GM18498 (cell line): ENCODE measurements around the gene ANKRD2.

ENCODE experiments used
- ATAC-seq: cut with Tn5 transposase; IDR thresholded peaks from one replicate; pipeline ENCODE4 v1.9.1; 2021; ENCODE audit warnings: mild to moderate bottlenecking, moderate library complexity; ENCODE audit not compliant: unreplicated experiment

Gene ANKRD2

DNA sequence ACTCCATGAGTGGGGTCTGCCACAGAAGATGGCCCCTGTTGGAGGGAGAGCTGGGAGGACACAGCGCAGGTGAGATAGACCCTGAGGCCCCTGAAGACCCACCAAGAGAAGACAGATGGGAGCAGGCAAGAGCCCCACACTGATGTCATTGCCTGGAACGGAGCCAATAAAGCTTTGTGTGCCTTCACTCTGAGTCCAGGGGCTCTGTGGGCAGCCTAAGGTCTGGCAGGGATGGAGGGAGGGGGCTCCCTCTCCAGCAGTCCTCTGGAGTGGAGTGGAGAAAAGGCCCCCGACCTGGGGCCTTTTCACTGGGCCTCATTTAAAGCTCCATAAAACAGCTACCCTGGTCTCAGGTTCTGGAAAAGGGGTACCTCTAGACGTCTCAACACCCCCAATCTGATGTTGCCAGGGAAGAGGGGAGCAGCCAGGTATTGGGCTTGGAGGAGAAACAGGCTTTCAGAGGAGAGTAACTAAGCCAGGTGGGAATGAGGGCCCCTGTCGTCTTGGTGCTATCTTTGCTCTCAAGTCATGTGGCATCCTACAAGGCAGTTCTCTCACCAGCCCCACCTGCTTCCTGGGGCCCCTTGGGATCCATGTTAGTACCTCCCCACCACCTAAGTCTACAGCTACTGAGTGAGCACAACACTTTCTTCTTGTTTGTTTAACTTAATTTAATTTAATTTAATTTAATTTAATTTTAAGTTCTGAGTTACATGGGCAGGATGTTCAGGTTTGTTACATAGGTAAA lies 18.3 kb downstream of the ANKRD2 start:
- ATAC-seq = no peak

DNA sequence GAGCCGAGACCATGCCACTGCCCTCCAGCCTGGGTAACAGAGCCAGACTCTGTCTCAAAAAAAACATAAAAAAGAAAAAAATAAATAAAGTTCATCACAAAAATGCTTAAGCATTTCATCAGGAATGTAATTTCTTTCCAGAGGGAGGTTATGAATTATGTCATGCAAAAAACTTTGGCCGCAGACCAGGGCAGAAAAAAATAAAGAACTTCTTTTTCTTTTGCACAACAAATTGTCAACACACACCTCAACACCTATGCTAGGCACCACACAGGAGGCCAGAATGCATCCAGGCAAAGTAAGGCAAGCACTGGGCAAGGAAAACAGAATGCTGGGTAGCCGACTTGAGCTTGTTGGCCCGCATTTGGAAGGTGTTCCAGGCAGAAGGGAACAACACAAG lies 20.8 kb downstream of the ANKRD2 start:
- ATAC-seq = no peak

DNA sequence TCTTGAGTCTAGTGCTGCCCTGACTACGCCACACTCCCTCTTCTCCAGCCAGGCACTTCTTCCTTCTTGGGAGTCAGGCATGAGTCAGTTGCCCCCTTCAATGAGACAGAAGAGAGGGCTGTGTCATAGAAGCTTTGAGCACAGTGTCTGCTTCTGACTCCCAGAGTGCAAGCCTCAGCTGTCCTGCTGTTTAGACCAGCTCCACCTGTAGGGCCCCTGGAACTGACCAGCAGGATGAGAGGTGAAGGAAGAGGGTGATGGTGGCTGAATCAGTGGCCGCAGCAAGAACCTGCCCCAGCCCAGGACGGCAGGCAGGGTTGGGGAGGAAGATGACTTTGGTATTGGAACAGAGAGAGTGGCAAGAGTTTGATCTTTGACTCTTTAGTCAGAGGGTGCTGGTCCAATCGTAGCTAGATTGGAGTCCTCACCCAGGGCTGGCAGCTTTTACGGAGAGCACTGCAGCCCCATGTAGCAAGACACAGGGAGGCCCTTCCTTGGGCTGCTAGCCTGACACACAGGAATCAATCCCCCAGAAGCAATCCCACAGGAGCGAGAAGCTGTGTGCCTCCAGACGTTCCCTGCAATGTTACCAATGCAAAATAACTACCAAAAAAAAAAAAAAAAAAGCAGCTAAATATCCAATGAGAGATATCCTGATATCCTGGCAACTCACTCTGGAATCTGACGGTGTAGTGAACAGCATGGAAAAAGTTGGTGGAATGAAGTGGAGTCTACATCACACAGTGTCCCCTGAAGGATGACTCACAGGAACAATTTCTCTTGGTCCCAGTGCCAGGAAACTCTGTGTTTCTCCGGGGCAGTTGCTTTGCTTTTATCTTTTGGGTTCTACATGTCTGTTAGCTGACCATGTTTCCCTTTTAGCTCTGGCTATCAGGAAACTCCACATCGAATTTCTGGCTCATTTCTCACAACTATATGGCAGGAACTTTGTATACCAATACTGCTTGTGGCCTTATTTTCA lies 23.8 kb downstream of the ANKRD2 start:
- ATAC-seq = no peak

DNA sequence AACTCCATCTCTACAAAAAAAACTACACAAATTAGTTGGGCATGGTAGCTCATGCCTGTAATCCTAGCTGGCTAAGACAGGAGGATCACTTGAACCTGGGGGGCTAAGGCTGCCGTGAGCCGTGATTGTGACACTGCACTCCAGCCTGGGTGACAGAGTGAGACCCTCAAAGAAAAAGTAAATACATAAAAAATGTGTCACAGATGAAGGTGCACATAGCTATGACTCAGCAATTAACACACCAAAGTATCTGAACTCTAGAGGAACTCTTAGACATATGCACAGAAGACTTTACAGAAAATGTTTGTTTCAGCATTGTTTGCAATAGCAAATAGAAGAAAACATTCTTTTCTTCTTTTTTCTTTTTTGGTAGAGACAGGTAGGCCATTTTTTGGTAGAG lies 25.2 kb downstream of the ANKRD2 start:
- no peak for ATAC-seq

DNA sequence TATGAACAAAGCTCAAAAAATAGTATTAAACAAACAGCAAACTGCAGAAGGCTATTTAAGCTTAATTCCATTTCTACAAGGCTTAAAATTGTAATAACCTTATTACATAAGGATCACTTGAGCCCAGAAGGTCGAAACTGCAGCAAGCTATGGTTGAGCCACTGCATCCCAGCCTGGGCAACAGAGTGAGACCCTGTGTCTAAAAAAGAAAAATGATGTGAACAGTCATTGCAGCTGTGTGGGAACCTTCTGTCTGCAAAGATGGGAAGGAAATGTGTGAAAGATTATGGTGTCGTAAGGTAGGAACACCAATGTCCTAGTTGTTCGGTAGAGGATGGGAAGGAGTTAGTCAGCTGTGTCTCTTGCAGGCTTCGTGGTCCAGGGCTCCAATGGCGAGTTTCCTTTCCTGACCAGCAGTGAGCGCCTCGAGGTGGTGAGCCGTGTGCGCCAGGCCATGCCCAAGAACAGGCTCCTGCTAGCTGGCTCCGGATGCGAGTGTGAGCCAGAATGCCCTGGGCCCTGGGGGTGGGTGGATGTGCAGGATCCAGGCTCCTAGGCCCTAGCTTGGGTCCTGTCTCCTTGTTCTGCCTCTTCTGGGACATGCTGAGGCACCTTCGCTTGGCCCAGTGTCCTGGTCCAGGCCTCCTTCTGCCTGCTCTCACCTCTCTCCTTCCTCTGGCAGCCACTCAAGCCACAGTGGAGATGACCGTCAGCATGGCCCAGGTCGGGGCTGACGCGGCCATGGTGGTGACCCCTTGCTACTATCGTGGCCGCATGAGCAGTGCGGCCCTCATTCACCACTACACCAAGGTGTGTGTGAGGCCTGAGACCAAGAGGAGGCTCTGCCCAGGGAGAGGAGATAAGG lies 26.1 kb downstream of the ANKRD2 start:
- ATAC-seq = no peak

DNA sequence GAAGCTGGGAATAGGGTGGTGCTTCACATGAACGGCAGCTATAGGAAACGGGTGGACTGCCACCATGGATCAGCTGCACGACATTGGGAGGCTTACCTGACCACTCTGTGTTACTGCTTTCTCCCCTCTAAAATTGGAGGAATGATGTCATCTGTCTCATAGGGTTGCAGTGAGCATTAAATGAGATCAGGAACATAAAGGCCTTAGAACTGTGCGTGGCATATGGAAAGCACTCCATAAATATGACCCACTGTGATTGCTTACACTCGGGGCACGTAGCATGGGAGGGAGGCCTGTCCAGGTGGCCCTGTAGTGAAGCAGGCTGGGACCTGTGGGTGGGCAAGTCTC lies 26.7 kb downstream of the ANKRD2 start:
- no peak for ATAC-seq

DNA sequence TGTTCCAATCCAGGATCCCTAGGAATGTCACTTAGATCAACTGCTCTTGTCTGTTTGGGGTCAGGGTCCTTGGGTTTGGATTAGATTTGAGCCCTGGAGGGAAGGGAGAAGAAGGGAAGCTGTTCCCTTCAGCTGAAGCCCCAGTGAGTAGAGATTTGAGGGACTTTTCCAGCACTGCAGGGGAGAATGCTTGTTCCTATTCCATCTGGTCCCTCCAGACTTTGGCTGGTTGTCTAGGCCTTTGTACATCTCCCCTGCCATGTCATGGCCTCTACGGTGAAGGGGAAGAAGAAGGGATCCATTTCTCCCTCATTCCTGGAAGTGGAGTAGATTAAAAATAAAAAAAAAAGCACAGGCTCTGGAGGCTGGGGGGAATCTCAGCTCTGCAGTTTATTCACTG lies 28.0 kb downstream of the ANKRD2 start:
- ATAC-seq = no peak

DNA sequence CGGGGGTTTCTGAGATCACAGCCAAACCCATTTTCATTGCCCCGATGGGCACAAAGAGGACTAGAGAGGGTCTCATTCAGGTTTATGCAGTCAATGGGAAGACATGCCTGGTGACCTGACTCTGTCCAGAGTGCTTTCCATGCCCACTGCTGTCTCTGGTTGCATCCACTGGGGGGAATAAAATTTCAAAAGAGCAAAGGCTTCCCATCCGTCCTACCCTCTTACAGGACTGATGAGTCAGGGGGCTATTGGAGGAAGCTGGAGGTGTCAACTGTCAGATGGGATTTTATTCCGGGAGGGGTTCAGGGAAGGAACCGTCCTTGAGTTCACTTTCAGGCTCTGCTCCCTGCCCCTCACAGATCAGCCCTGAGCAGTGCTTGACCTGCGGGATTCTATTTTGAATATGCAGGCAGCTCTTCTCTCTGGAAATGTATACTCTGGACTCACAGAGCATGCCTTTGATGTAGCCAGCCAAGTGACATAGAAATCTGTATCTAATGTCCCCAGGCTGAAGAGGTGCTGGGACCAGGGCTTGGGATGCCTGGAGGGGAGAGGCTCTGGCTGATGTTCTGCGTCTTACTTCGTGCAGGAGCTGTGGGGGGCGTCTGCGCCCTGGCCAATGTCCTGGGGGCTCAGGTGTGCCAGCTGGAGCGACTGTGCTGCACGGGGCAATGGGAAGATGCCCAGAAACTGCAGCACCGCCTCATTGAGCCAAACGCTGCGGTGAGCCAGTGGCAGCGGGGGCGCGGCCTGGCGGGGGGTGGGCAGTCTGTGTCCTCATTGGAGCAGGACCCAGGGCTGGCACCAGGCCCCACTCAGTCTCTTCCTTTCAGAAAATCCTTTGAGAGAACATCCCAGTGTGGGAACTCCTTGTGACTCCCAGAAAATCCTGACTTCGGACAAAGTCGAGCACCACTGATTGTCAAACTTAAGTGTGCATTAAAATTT lies 29.0 kb downstream of the ANKRD2 start:
- ATAC-seq = no peak

DNA sequence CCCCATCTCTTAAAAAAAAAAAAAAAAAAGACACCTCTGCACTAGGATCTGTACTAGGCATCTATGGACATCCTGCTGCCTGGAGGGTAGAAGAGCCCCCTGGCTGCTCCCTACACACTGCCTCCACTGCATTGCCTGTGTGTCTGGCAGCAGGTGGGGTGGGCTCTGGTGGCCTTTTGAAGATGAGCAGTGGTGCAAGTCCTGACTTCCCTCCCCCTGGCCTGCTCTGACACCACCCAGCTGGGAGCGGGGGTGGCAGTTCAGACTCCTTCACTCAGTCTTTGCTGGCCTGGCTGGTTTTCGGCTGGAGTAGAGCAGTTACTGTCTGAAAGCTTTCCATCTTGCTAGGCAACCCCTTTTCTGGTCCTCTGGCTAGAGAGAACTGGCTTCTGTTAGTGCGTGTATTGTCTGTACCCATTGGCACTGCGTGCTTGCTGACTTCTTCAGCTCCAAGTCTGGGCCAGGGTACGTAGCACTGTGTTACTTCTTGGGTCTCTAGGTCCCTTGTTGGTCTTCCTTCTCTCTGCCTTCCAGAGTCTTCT lies 34.6 kb downstream of the ANKRD2 start:
- ATAC-seq = no peak

DNA sequence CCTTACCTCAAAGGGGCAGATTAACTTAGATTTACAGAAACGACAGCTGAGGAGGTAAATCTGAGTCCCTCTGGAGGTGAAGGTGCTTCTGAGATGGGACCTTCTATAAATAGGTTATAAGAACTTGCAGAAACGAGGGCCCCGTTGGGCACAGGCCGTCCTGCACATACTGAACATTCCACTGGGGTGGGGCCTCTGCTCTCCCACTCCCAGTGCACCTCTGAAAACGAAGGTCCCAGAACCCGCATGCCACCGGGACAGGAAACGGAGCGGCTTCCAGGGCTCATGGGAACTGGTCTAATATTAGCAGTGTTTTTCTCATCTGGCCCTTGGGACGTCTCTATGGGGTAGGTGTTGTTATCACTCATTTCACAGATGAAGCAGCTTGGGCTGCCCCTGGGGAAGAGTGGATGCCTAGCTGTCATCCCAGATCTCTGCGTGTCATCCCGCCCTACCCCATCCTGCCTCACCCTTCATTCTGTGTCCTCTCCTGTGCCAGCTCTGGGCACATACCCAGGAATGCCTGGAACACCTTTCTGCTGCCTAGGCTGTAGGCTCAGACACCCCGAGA lies 36.5 kb downstream of the ANKRD2 start:
- ATAC-seq = no peak

DNA sequence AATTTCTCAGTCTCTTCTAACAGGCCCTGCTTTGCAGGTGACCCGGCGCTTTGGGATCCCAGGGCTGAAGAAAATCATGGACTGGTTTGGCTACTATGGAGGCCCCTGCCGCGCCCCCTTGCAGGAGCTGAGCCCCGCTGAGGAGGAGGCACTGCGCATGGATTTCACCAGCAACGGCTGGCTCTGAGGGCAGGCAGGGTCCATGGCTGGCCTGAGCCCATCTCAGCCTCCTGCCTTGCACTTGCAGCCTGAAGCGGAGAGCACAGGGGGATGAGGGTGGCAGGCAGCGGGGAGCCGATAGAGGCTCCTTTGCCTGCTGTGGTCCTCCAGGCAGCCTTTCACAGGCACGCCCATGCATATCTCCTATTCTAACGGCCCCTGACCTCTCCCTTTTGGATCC lies 38.9 kb downstream of the ANKRD2 start:
- no peak for ATAC-seq

DNA sequence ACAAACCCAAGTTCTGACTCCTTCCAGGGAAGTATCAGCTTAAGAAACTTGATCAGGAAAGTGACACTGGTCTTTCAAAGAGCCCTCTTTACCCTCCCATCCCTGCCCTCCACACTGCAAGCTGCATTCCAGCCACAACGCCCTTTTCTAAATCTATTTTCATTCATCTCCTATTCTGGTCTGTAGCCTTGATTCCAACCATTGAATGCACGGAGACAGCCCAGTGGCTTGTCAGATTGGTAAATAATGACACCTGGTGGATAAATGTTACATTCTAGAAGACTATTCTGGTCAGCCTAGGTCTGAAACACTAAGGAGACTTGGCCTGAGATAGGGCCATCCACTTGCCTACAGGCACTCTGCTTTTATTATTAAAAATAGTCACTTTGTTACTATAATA lies 39.8 kb downstream of the ANKRD2 start:
- no peak for ATAC-seq

DNA sequence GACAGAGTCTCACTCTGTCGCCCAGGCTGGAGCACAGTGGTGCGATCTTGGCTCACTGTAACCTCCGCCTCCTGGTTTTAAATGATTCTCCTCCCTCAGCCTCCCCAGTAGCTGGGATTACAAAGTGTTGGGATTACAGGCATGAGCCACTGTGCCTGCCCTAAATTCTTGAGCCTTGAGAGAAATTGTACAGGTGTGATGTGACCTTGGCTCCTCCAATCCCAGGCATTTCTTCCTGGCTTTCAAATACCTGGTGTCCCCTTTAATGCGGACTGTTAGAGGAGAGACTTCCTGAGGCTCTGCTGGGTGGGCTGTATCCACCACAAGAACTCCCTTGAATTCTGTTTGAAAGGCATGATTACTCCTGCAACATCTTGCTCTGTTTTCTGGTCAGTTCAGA lies 45.7 kb downstream of the ANKRD2 start:
- ATAC-seq = no peak

DNA sequence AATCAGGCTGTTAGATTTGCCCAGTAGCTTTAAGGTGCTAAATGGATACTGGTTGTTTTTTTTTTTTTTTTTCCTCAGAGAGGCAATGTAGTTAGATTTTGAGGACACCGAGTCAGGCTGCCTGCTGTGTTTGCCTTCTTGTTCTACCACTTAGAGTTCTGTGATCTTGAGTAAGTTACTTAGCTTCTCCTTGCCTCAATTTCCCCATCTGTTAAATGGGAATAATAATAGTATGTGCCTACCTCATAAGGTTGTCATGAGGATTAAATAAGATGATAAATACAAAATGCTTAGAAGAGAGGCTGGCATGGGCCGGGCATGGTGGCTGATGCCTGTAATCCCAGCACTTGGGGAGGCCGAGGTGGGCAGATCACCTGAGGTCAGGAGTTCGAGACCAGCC lies 46.2 kb downstream of the ANKRD2 start:
- ATAC-seq = no peak

DNA sequence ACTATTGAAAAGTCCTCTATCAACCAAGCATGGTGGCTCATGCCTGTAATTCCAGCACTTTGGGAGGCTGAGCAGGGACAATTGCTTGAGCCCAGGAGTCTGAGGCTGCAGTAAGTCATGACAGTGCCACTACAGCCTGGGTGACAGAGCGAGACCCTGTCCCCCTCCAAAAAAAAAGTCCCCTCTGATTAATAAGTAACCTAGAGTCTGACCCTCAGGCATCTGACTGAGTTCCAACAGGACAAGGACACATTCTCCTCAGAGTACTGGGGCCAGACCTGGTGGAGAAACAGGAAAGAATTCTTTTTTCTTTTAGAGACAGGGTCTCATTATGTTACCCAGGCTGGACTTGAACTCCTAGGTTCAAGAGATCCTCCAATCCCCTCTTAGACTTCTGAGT lies 50.7 kb downstream of the ANKRD2 start:
- no peak for ATAC-seq

DNA sequence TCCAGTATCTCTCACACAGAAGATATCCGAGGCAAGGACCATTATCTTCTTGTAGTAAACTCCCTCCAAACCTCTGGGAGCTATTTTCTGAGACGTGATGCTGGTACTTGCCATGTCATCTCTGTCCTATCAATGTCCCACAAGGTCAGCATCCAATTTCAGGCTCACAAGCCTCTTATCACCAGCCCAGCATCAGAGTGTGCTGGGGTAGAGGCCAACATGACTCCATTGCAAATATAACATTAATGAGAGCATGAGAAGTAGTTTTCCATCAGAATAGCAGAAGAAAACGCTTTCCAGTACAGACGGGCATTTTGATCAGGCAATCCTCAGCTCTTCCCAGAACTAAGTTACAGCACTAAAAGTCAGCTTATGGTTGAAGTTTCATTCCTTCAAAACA lies 55.2 kb downstream of the ANKRD2 start:
- ATAC-seq = no peak

DNA sequence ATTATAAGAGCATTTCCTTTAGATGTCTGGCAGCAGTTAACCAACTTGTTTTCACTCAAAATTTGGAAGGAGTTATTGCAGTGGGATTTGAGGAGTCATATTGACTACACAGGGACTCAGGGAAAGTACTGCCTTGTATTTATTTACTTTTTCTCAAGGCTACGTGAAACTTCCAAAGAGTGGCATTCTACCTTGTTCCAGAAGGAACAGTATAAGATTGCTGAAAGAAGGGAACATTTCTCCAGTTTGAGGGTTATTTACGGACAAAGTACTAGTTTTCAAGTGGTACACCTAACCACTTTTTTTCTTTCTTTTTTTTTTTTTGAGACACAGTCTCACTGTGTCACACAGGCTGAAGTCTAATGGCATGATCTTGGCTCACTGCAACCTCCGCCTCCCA lies 55.6 kb downstream of the ANKRD2 start:
- ATAC-seq = no peak

DNA sequence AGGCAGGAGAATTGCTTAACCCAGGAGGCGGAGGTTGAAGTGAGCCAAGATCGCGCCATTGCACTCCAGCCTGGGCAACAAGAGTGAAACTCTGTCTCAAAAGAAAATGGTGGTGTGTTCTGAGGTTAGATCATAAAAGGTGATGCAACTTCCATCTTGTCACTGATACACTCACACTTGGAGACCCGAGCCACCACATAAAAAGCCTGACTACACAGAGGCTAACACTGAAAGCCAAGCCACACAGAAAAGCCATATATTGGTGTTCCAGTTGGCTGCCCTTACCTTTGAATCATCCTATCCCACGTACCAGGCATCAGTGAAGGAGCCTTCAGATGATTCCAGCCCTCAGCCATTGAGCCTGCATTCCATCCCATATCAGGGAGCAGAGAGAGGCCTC lies 56.7 kb downstream of the ANKRD2 start:
- ATAC-seq = no peak

DNA sequence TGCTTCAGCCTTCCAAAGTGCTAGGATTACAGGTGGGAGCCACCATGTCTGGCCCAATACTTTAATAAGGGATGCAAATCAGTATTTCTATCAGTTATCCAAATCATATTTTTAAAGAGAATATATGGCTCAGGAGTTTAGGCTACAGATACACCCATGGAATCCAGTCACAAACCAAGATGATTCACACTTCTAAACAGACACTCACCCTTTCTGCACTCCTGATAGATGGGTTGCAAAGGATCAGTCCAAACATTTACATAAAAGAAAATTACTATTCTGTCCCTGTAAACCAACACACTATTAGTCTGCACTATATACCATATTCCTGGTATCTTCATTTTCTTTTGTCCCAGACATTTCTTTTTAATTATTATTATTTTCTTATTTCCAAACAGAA lies 58.5 kb downstream of the ANKRD2 start:
- ATAC-seq = no peak
